Inflammatory macrophage (primary cell): ENCODE measurements around the gene ITPRID1.
"Not testable (repeated sequence)": the region's sequence is repeated elsewhere in the genome, so short reads cannot be mapped to it uniquely, and the experiment has no call there.

ENCODE experiments used
- DNase-seq, 2 donors: peaks; one replicate each; pipeline ENCODE4 v3.0.0-alpha.2; 2020 to 2022
- total RNA-seq, 18 experiments: gene quantifications; one replicate each; lab custom pipeline; 2026; ENCODE audit warnings: mixed read lengths in 6 of 18, inconsistent platforms in 2 of 18; lab: John Stamatoyannopoulos, UW

Gene ITPRID1
- 0 to 1.9 (median 0.05) reads per million in 18 experiments for total RNA-seq

DNA sequence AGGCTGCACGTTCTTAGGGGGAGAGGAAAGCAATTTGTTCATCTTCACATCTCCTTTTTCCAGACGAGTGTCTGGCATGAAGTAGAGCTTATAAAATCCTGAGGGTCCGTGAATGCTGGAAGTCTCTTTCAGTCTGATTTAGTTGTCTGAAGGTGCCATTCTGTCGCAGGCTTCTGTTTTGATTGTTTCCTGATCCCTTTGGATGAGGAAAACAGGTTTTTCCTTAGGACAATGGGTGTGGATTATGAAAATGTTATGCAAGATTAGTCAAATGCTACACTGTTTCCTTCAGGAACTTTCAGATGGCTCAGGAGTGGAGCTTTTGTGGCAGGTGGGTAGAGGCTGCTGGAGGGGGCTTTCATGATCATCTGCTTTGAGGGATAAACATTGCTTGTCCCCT, at the start of gene ITPRID1:
Gene ITPRID1 (plus strand): TSS at position 301 of the 400 bp plus-strand sequence. CDS start 38,935 bp downstream, outside the sequence.
- no peak for DNase-seq

GRCh38 chr7:31464601-31465000, 49.3 kb upstream of the ITPRID1 start:
- DNase-seq = no peak

DNA sequence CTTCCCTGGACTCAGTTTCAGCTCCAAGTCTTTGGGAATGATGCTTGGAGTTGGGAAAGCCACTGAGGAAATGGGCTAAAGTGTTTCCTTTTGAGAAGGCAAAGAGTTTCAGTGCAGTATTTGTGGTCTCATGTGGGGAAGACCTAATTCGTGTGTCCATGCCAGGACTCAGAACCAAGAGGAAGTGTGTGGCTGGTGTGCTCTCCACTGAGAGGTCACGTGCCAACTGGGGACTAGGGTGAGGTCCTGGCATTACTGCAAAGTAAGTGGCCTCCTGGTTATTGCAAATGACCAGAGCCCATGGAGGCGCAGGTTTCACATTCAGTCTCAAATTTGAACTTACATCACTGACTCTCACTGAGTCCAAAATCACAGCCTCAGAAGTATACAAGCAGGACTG, 48.6 kb upstream of the ITPRID1 start:
- DNase-seq = no peak

DNA sequence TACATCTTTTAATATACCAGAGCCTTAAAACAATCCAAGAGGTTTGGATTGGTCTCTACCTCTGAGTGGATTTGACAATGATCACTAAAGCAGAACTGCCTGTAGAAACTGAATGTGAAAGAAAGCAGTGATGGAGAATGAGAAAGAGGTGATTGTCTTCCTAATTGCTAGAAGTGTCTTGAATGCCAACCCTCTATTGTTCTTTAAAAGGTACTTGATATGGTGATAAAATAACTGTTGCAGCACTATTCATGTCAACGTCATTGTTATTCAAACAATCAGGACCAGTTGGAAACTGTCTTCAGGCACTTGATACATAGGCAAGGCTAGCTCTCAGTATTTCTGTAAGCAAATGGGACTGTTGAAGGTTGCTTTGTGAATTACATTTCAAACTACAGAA, 47.9 kb upstream of the ITPRID1 start:
- DNase-seq = no peak

- not testable (repeated sequence) for DNase-seq
Measured at GRCh38 chr7:31470883-31471282, 43.0 kb upstream of the ITPRID1 start.

DNA sequence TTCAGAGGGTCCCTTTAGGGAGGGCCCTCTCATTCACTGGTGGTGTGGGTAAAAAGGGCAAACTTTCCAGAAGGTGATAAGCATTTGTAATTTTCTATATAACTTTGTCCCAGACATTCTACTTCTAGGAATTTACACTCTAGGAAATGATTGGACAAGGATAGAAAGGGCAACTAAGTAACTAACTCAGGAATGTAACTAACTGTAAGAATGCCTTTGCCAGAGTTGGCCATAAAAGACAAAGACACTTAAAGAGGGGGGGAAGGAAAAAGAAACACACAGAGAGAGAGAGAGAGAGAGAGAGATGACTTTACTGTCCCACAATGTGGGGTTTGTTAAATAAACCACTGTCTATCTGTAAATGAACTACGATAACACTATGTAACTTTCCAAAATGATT, 38.5 kb upstream of the ITPRID1 start:
- no peak for DNase-seq

DNA sequence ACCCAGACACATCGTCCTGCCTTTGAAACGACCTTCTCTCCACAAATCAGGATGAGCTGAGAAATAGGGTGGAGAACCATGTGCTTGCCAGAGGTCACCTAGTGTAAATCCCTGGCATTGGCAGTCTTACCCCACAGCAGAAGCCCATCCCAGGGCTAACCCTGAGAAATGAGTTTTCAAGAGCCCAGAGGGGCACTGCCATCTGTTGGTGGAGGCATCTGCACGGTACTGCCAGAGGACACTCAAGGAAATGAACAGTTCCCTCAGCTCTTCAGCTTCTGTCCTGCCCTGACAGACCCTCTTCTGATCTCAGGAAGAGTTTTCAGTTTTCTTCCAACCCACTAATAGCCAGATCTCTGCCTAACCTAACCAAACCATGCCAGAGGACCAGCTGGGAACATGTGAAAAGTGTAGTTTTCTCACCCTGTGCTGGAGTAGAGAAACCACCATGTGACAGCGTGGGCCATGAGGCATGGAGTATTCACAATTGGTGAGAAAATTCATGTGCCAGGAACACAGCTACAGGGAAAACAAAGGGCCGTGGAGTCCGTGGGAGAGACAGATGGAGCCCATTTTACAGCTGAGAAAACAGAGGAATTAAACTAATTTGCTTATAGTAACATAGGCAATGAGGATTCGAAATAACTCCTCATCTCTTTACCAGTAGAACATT, 37.7 kb upstream of the ITPRID1 start:
- DNase-seq = no peak

DNA sequence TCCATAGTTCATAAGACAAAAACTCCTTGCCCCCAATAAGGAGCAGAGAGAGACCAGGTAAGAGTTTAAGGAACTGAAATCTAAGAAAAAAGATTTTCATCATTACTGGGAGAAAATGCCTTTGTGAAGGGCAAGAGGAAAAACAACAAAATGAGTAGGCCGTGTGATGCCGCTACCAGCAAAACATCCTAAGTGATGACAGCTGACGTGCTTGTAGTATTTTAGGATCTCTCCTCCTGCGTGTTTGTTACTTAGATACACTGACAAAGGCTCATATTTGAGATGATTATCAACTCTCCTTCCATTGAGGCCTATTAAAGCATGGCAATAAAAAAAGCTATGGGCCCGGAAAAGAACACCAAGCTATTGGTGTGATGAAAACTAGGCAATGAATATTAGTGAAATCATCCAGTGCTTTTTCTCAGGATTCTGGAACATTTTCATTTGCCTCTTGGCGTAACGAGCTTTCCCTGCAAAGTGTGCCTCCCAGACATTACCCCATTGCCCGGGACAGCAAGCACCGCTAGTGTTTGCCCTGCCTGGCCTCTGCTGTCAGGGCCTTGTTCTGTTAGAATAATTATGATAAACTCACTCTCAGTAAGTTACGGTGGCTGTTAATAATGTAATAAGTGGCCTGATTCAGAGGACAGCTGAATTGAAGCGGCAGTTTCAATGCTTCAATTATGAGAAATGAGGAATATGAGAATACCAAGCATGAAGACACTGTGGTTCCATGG, 36.8 kb upstream of the ITPRID1 start:
- no peak for DNase-seq

GRCh38 chr7:31478018-31478417, 35.9 kb upstream of the ITPRID1 start:
- no peak for DNase-seq

GRCh38 chr7:31478721-31479120, 35.2 kb upstream of the ITPRID1 start:
- peak; percentile 18 to 51 for DNase-seq

- DNase-seq = no peak
Measured at GRCh38 chr7:31487071-31487470, 26.8 kb upstream of the ITPRID1 start.

- no peak for DNase-seq
Measured at GRCh38 chr7:31487476-31487875, 26.4 kb upstream of the ITPRID1 start.

GRCh38 chr7:31488562-31489203, 25.2 kb upstream of the ITPRID1 start:
- DNase-seq = peak; percentile 53 to 71

GRCh38 chr7:31490796-31491314, 23.0 kb upstream of the ITPRID1 start:
- DNase-seq = no peak

- no peak for DNase-seq
Measured at GRCh38 chr7:31492086-31492485, 21.8 kb upstream of the ITPRID1 start.

DNA sequence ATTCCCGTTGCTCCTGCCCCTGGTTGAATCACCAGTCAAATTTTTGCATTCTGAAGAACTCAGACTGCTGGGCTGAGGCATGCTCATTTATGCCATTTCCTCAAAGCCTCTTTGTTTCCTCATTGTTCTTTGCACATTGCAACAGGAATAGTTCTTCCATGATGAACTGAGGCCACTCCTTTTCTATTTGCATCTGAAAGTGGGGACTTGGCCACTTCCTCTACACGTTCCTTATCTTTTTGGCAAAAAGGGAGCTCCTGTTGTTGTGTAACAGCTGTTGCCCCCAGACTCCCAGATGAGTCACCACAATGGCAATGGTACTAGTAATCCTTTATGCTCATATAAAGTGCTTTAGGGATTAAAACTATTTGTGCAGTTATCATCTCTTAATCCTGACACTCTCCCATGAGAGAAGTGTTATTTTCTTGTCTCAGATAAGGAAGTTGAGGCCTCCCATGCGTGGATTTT, 20.1 kb upstream of the ITPRID1 start:
- peak in 1 of 2 donors; percentile 9 for DNase-seq

DNA sequence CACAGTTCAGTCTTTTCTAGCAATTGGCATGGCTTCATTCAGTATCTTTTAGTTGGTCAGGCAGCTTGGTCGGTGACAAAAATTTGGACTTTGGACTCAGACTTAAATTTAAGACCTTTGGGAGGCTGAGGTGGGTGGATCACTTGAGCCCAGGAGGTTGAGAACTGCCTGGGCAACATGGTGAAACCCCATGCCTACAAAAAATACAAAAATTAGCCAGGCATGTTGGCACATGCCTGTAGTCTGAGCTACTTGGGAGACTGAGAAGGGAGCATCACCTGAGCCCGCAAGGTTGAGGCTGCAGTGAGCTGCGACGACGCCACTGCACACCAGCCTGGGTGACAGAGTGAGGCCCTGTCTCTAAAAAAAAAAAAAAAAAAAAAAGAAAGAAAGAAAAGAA, 19.5 kb upstream of the ITPRID1 start:
- no peak for DNase-seq

GRCh38 chr7:31495653-31496052, 18.2 kb upstream of the ITPRID1 start:
- DNase-seq = no peak

- DNase-seq = no peak
Measured at GRCh38 chr7:31497516-31497915, 16.4 kb upstream of the ITPRID1 start.

DNA sequence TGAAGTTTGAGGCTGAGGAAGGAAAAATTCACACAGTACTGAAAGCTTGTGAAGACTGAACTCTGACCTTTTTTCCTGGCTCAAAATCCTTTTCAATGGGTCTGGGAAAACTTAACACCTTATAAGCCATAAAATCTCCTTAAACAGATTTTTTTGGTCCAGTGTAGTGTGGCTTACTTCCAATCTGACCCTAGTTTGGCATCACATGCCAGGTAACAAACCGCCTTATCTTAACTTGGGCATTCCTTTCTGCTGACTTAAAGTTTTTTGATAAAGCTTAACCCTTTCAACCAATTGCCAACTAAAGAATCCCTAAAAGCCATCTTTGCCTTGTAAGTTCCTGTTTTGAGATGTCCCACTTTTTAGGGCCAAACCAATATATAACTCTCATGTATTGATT, 13.2 kb upstream of the ITPRID1 start:
- DNase-seq = no peak

DNA sequence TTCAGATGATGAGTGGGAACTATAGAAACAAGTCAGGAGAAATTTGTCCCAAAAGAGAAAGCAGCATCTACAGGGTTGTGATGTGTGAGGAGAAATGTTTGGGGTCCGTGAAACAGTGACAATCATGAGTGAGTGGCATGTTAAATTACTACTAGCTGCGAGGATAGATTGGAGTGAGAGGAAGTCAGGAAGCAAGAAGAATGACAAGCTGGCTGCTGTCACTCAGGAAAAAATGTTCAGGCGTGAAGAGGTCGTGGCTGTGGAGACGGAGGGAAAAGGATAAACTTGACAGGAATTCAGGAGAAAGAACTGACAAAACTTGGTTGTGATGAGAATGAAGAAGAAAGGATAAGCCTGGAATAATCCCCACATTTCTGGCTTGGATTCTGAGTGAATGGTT, 5.1 kb upstream of the ITPRID1 start:
- no peak for DNase-seq

GRCh38 chr7:31512166-31512565, 1.7 kb upstream of the ITPRID1 start:
- DNase-seq = no peak
